ENCODE results near the gene LAMA2. TPM values are rescaled to one million over a fixed set of nuclear protein-coding genes. Genes with fewer than 3 reads are reported as not detected.

Gene LAMA2
- total and polyA plus RNA-seq, 2 donors (not counting 3 experiments of a cell fraction or from before 2014, with no cell fraction given) = 0.51 to 0.75 TPM

DNA sequence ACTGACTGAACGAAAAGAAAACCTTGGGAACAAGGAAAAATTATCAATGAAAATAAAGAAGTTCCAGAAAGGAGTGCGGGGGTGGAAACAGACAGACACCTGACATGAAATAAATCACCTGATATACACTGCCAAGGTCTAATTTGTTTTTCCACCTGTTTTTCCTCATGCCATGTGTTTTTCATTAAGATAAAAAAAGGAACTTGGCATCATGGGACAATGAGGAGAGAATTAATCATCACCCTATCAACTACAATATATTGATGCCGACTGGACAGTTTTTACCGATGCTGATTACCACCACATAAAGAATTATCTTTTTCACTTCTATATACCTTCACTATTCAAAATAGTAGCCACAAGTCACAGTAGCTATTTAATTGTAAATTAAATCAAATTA is 593.9 kb downstream of the LAMA2 start:
- H3K79me2 ChIP-seq (ENCODE audit: control insufficient read depth, insufficient read depth, low read length) = no peaks in the 10 kb centered on the region
- CTCF ChIA-PET = no interaction called here
- TF ChIP-seq FOS (IDR thresholded peaks at IDR 0.05; ENCODE audit: borderline replicate concordance, insufficient read depth, low read length) = no peak
- no peak for TF ChIP-seq POLR2A (IDR thresholded peaks at IDR 0.05; ENCODE audit: low read depth, low read length)
- no peak for TF ChIP-seq EZH2 (IDR thresholded peaks at IDR 0.05; ENCODE audit: borderline replicate concordance, low read depth, low read length, severe bottlenecking)
- TF ChIP-seq, protein P1, sequence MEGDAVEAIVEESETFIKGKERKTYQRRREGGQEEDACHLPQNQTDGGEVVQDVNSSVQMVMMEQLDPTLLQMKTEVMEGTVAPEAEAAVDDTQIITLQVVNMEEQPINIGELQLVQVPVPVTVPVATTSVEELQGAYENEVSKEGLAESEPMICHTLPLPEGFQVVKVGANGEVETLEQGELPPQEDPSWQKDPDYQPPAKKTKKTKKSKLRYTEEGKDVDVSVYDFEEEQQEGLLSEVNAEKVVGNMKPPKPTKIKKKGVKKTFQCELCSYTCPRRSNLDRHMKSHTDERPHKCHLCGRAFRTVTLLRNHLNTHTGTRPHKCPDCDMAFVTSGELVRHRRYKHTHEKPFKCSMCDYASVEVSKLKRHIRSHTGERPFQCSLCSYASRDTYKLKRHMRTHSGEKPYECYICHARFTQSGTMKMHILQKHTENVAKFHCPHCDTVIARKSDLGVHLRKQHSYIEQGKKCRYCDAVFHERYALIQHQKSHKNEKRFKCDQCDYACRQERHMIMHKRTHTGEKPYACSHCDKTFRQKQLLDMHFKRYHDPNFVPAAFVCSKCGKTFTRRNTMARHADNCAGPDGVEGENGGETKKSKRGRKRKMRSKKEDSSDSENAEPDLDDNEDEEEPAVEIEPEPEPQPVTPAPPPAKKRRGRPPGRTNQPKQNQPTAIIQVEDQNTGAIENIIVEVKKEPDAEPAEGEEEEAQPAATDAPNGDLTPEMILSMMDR (IDR thresholded peaks at IDR 0.05; ENCODE audit: extremely low read depth in 1 of 2, insufficient read depth in 1 of 2, low read depth in 1 of 2, low read length in 2 of 2) = no peak
- no peak for TF ChIP-seq POLR2AphosphoS5 (IDR thresholded peaks at IDR 0.05; ENCODE audit: insufficient read depth, low read depth, low read length)
- TF ChIP-seq, protein P2, sequence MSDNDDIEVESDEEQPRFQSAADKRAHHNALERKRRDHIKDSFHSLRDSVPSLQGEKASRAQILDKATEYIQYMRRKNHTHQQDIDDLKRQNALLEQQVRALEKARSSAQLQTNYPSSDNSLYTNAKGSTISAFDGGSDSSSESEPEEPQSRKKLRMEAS (IDR thresholded peaks at IDR 0.05; ENCODE audit: insufficient read depth, insufficient read length) = no peak
- no peak for TF ChIP-seq JUN (IDR thresholded peaks at IDR 0.05; ENCODE audit: borderline replicate concordance, insufficient read depth, insufficient read length, low read depth)
- TF ChIP-seq MYC (IDR thresholded peaks at IDR 0.05; ENCODE audit: low read depth, low read length) = no peak
- TF ChIP-seq GATA2 (IDR thresholded peaks at IDR 0.05; ENCODE audit: insufficient read depth, insufficient read length, low read depth, low read length) = no peak
- H4K20me1 ChIP-seq (replicated peaks; ENCODE audit: control insufficient read depth, extremely low read depth, insufficient read depth, low read length) = no peaks in the 10 kb centered on the region
- DNase-seq (ENCODE audit: low read depth, low spot score) = no peak
- no peaks in the 10 kb centered on the region for H3K4me1 ChIP-seq (ENCODE audit: control insufficient read depth, extremely low read depth, insufficient read depth, low read length)
- intact Hi-C loops (cut with micrococcal nuclease) (no loop called here), dilution Hi-C loops (cut with MboI; ENCODE audit: extremely low pct_ligation_motif_present, low sequenced_read_pairs) (no loop called here)
- H3K9ac ChIP-seq (replicated peaks; ENCODE audit: extremely low read depth, insufficient read depth, low read length) = no peak overlapping the region
- no peaks in the 10 kb centered on the region for H3K9me1 ChIP-seq (replicated peaks; ENCODE audit: control insufficient read depth, extremely low read depth, insufficient read depth, low read length)
- no peaks in the 10 kb centered on the region for H3K27me3 ChIP-seq (ENCODE audit: control insufficient read depth in 2 of 2, insufficient read depth in 2 of 2, low read length in 2 of 2)
- H3K27ac ChIP-seq (ENCODE audit: insufficient read depth, low read depth, low read length) = no peak overlapping the region
- H2AFZ ChIP-seq (ENCODE audit: low read depth, low read length) = no peak overlapping the region
- H3K4me3 ChIP-seq (replicated peaks in 1 of 3; ENCODE audit: insufficient read depth in 1 of 3, low read depth in 1 of 3, low read length in 3 of 3) = no peak overlapping the region
- no TSS peak for BruUV-seq (replicated peaks)
- H3K36me3 ChIP-seq (ENCODE audit: control insufficient read depth in 2 of 2, extremely low read depth in 1 of 2, insufficient read depth in 2 of 2, low read length in 2 of 2) = no peaks in the 10 kb centered on the region
- H3K9me3 ChIP-seq (replicated peaks; ENCODE audit: control insufficient read depth, insufficient read depth, low read length) = no peaks in the 10 kb centered on the region
- no peak overlapping the region for H3K4me2 ChIP-seq (ENCODE audit: insufficient read depth, low read length)
- no peak for FAIRE-seq
- POLR2A ChIA-PET = no interaction called here

Data from endothelial cell of umbilical vein (primary cell).